IMR-90 (cell line): Measurements from ENCODE around the gene TRMT10B. TPM values are rescaled to one million over a fixed set of nuclear protein-coding genes. Genes with fewer than 3 reads are reported as not detected.
A peak's percentile ranks its signal among the peaks of the same experiment; 100 is the strongest.

Experiments
- ATAC-seq: fragments of 200-7000 bp; cut with Tn5 transposase; 2 replicates; pipeline ENCODE4 v1.9.1; 2020; ENCODE audit warnings: low read depth, mild to moderate bottlenecking, moderate library complexity
- BruUV-seq: library from RNA; stranded (reverse); fragments of 400-500 nt; replicated peaks from 2 replicates; lab custom pipeline; 2021; lab: Mats Ljungman, UMichigan
- CTCF ChIA-PET: fragments of 300-600 bp; formaldehyde crosslinking; extraction: SDS; loops from one replicate; lab custom pipeline; 2021; ENCODE audit warnings: antibody characterized with exemption; lab: Yijun Ruan, JAX
- POLR2A ChIA-PET: fragments of 300-600 bp; sonication (Branson Sonifier 250); formaldehyde crosslinking; loops from one replicate; lab custom pipeline; 2022; ENCODE audit warnings: antibody characterized with exemption; ENCODE audit not compliant: unreplicated experiment; lab: Charles Lee
- DNase-seq: peaks from one replicate; pipeline ENCODE4 v3.0.0; 2013
- H2AFZ ChIP-seq: replicated peaks from 2 replicates; pipeline ENCODE3; 2013; ENCODE audit warnings: low read length, mild to moderate bottlenecking; ENCODE audit not compliant: poor library complexity
- H2AK5ac ChIP-seq: 2 replicates; pipeline ENCODE4 v1.6.1; 2013; ENCODE audit warnings: low read depth, low read length, inconsistent platforms
- H2AK9ac ChIP-seq: replicated peaks from 2 replicates; pipeline ENCODE3; 2013; ENCODE audit warnings: mild to moderate bottlenecking, low read depth, low read length, moderate library complexity; ENCODE audit not compliant: poor library complexity
- H2BK120ac ChIP-seq: 2 replicates; pipeline ENCODE4 v1.6.1; 2013; ENCODE audit warnings: low read depth, low read length, inconsistent platforms
- H2BK15ac ChIP-seq: 3 replicates; pipeline ENCODE4 v1.6.1; 2013; ENCODE audit warnings: low read depth, low read length, inconsistent platforms
- H2BK20ac ChIP-seq: 2 replicates; pipeline ENCODE4 v1.6.1; 2013; ENCODE audit warnings: low read depth, mild to moderate bottlenecking, inconsistent platforms, low read length, moderate library complexity
- H2BK5ac ChIP-seq: 2 replicates; pipeline ENCODE4 v1.6.1; 2013; ENCODE audit warnings: mild to moderate bottlenecking, low read depth, low read length, inconsistent platforms; ENCODE audit not compliant: poor library complexity, severe bottlenecking
- H3K14ac ChIP-seq: replicated peaks from 2 replicates; pipeline ENCODE4 v1.6.1; 2013; ENCODE audit warnings: low read depth, low read length, inconsistent platforms
- H3K18ac ChIP-seq: 2 replicates; pipeline ENCODE4 v1.6.1; 2013; ENCODE audit warnings: low read depth, low read length, control low read depth
- H3K23ac ChIP-seq: 2 replicates; pipeline ENCODE4 v1.6.1; 2013; ENCODE audit warnings: low read depth, low read length, inconsistent platforms
- H3K27ac ChIP-seq: 2 replicates; pipeline ENCODE4 v1.5.1; 2013; ENCODE audit warnings: mild to moderate bottlenecking, control low read depth, low read length; ENCODE audit not compliant: insufficient read depth
- H3K27me3 ChIP-seq: 2 replicates; pipeline ENCODE4 v1.6.1; 2013; ENCODE audit warnings: low read length; ENCODE audit not compliant: control insufficient read depth, insufficient read depth
- H3K36me3 ChIP-seq: 2 replicates; pipeline ENCODE4 v1.6.1; 2013; ENCODE audit warnings: low read length, mixed read lengths; ENCODE audit not compliant: control insufficient read depth, insufficient read depth
- H3K4ac ChIP-seq: 2 replicates; pipeline ENCODE4 v1.6.1; 2013; ENCODE audit warnings: low read depth, low read length, inconsistent platforms
- H3K4me1 ChIP-seq: 2 replicates; pipeline ENCODE4 v1.6.1; 2013; ENCODE audit warnings: low read length, mixed read lengths; ENCODE audit not compliant: control insufficient read depth, insufficient read depth
- H3K4me2 ChIP-seq: 2 replicates; pipeline ENCODE4 v1.6.1; 2013; ENCODE audit warnings: low read depth, mild to moderate bottlenecking, control low read depth, low read length, moderate library complexity
- H3K4me3 ChIP-seq: 2 replicates; pipeline ENCODE4 v1.5.1; 2013; ENCODE audit warnings: low read depth, mild to moderate bottlenecking, control low read depth, low read length, moderate library complexity; ENCODE audit not compliant: insufficient read depth
- H3K56ac ChIP-seq: 2 replicates; pipeline ENCODE4 v1.6.1; 2013; ENCODE audit warnings: low read length, inconsistent platforms; ENCODE audit not compliant: insufficient read depth; ENCODE audit errors: extremely low read depth
- H3K79me1 ChIP-seq, 2 experiments: 2 replicates each; pipeline ENCODE4 v1.6.1; 2013; ENCODE audit warnings: low read length in 2 of 2, inconsistent platforms in 1 of 2, low read depth in 1 of 2
- H3K9ac ChIP-seq: 2 replicates; pipeline ENCODE4 v1.6.1; 2013; ENCODE audit warnings: low read depth, low read length, control low read depth
- H3K9me1 ChIP-seq: 2 replicates; pipeline ENCODE4 v1.6.1; 2013; ENCODE audit warnings: low read length, inconsistent platforms; ENCODE audit not compliant: insufficient read depth
- H3K9me3 ChIP-seq: 2 replicates; pipeline ENCODE4 v1.6.1; 2013; ENCODE audit warnings: low read length; ENCODE audit not compliant: control insufficient read depth, insufficient read depth
- H4K20me1 ChIP-seq: 2 replicates; pipeline ENCODE4 v1.6.1; 2013; ENCODE audit warnings: low read length, inconsistent platforms; ENCODE audit not compliant: insufficient read depth
- H4K5ac ChIP-seq: 2 replicates; pipeline ENCODE4 v1.6.1; 2013; ENCODE audit warnings: mild to moderate bottlenecking, low read depth, low read length, control low read depth
- H4K8ac ChIP-seq, 2 experiments: 2 replicates each; pipeline ENCODE4 v1.6.1; 2013; ENCODE audit warnings: low read depth in 2 of 2, low read length in 2 of 2, control low read depth in 1 of 2, inconsistent platforms in 1 of 2
- H4K91ac ChIP-seq: 2 replicates; pipeline ENCODE4 v1.6.1; 2013; ENCODE audit warnings: low read depth, low read length, inconsistent platforms; ENCODE audit not compliant: insufficient read depth
- BHLHE40 ChIP-seq: fragments of 150-350 bp; IDR thresholded peaks from 2 replicates; pipeline ENCODE4 v1.6.1; 2016; ENCODE audit warnings: mild to moderate bottlenecking, low read depth, low read length
- CEBPB ChIP-seq: IDR thresholded peaks from 2 replicates; pipeline ENCODE4 v1.6.1; 2012; ENCODE audit warnings: low read depth, low read length, improper control_type of control experiment
- CHD1 ChIP-seq: IDR thresholded peaks from 2 replicates; pipeline ENCODE4 v1.6.1; 2012; ENCODE audit warnings: low read depth, low read length, improper control_type of control experiment
- FOS ChIP-seq: fragments of 150-350 bp; IDR thresholded peaks from 2 replicates; pipeline ENCODE4 v1.6.1; 2016; ENCODE audit warnings: low read depth, low read length
- MAFK ChIP-seq: IDR thresholded peaks from 2 replicates; pipeline ENCODE4 v1.6.1; 2012; ENCODE audit warnings: low read depth, low read length, improper control_type of control experiment
- MAZ ChIP-seq: IDR thresholded peaks from 2 replicates; pipeline ENCODE4 v1.6.1; 2012; ENCODE audit warnings: low read depth, mild to moderate bottlenecking, low read length, improper control_type of control experiment, moderate library complexity, borderline replicate concordance
- MXI1 ChIP-seq: IDR thresholded peaks from 2 replicates; pipeline ENCODE4 v1.6.1; 2012; ENCODE audit warnings: low read depth, mild to moderate bottlenecking, low read length, moderate library complexity, borderline replicate concordance
- NFE2L2 ChIP-seq: fragments of 150-350 bp; IDR thresholded peaks from 2 replicates; pipeline ENCODE4 v1.6.1; 2016; ENCODE audit warnings: low read depth, mild to moderate bottlenecking, low read length
- POLR2A ChIP-seq: IDR thresholded peaks from 2 replicates; pipeline ENCODE4 v1.6.1; 2012; ENCODE audit warnings: mild to moderate bottlenecking, low read depth, low read length
- RAD21 ChIP-seq: IDR thresholded peaks from 2 replicates; pipeline ENCODE4 v1.6.1; 2012; ENCODE audit warnings: low read length, improper control_type of control experiment
- RCOR1 ChIP-seq: IDR thresholded peaks from 2 replicates; pipeline ENCODE4 v1.6.1; 2012; ENCODE audit warnings: mild to moderate bottlenecking, low read length, improper control_type of control experiment; ENCODE audit not compliant: insufficient replicate concordance
- RFX5 ChIP-seq: IDR thresholded peaks from 2 replicates; pipeline ENCODE4 v1.8.0; 2012; ENCODE audit warnings: low read depth, mild to moderate bottlenecking, low read length, moderate library complexity
- SMC3 ChIP-seq: fragments of 150-350 bp; IDR thresholded peaks from 2 replicates; pipeline ENCODE4 v1.6.1; 2016; ENCODE audit warnings: low read depth, mild to moderate bottlenecking, antibody characterized with exemption, low read length, moderate library complexity
- WGBS, 2 experiments: methylation state at CpG; one replicate each; pipeline versions ENCODE4 v1.1.5 to v1.1.7; 2013; ENCODE audit warnings: missing lambda C conversion rate in 2 of 2; ENCODE audit not compliant: insufficient read length in 1 of 2; ENCODE audit errors: extremely low coverage in 2 of 2; 5-methylcytosine and 5-hydroxymethylcytosine counted together
- dilution Hi-C: fragments of 300-500 bp; cut with HindIII; formaldehyde crosslinking; loops from one replicate; pipeline ENCODE4 v1.14.3; 2018; ENCODE audit warnings: low sequenced_read_pairs; ENCODE audit not compliant: unreplicated experiment
- in situ Hi-C: fragments of 300-500 bp; cut with MboI; formaldehyde crosslinking; loops from 3 replicates; pipeline ENCODE4 v1.14.3; 2019; ENCODE audit warnings: low sequenced_read_pairs, inconsistent platforms, mixed read lengths
- intact Hi-C: fragments of 100-400 bp; cut with micrococcal nuclease; formaldehyde crosslinking; loops from 2 replicates; pipeline ENCODE4 v1.10.0; 2022
- polyA plus RNA-seq, 3 experiments: library from polyadenylated mRNA; depleted of rRNA; stranded (reverse); fragments of >200 nt; gene quantifications; 2 replicates each; pipeline ENCODE4 v1.2.3, GENCODE V29; 2012; ENCODE audit warnings: low replicate concordance in 1 of 3
- total RNA-seq: library from RNA; depleted of rRNA; stranded (reverse); fragments of >200 nt; gene quantifications from 2 replicates; pipeline ENCODE4 v1.2.3, GENCODE V29; 2012
- TF ChIP-seq, protein P1 (sequence below): fragments of 150-350 bp; IDR thresholded peaks from 2 replicates; pipeline ENCODE4 v1.6.1; 2017; ENCODE audit warnings: mild to moderate bottlenecking, antibody characterized with exemption, low read length, low read depth

TRMT10B gene
- total and polyA plus RNA-seq, 2 of the 4 experiments (the other 2 are of a cell fraction), result 2.3 to 4.5 TPM

DNA sequence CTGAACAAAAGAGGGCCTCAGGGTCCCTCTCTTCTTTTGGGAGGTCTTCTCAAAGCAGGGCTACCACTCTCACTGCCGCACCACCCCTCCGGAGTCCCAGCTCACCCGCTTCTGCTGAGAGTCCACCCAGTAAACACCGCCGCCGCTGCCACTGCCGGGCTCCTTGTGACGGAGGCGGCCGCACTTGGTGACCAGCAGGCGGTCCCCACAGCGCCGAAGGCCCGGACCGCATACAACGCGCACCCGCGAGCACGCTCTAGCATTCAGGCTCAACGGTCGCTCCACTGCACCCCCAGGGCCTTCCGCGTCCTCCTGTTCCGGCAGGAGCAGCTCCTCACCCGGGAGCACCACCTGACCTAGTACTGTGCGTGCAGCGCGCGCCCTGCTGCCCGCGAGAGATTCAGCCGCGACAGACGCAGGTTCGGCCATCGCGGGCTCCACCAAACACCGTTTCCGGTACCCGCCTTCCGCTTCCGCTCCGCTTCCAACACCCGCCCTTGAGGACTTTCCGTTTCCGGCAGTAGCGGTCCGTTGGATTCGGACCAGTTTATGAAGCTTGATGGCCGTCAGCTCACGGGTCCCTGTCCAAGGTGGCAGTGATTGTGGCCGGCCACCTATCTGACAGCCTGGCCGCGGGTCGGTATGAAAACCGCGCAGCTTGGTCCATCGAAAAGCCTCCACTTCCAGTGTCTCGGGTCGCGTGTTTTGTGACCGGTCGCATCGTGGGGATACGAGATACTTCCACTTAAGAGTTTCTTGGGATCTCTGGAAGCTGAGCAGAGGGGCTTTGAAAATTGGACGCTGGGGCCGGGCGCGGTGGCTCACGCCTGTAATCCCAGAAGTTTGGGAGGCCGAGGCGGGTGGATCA lies 31.2 kb downstream of the TRMT10B start, which contains the start of gene EXOSC3 (continued):
- no peak for TF ChIP-seq RFX5
- TF ChIP-seq, protein P1, sequence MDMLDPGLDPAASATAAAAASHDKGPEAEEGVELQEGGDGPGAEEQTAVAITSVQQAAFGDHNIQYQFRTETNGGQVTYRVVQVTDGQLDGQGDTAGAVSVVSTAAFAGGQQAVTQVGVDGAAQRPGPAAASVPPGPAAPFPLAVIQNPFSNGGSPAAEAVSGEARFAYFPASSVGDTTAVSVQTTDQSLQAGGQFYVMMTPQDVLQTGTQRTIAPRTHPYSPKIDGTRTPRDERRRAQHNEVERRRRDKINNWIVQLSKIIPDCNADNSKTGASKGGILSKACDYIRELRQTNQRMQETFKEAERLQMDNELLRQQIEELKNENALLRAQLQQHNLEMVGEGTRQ, result peak; percentile 63

DNA sequence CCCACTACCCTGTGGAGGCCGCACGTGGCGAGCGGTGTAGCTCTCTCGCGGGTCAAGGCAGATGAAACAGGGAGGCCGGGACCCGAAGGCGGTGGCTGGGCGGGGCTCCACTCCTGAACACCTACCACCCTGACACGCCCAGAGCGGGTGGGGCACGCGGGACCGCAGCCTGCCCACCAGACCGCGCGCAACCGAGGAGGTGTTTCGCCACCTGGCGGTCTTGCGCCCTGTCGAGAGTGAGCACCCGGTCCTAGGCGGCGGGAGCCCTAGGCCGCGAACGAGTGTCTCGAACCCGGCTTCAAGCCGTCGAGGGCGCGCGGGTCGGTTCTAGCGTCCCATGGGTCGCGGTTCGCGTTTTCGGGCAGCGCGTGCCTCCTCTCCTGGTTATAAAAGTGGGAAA lies 33.5 kb downstream of the TRMT10B start:
- TF ChIP-seq RFX5 (no peak), FOS (no peak), CHD1 (no peak), NFE2L2 (no peak), CEBPB (no peak), RAD21 (no peak), MXI1 (no peak), SMC3 (no peak), MAFK (no peak), RCOR1 (no peak), MAZ (no peak), POLR2A (no peak), BHLHE40 (no peak)
- TF ChIP-seq, protein P1, result no peak

More for the DNA sequence above, 33.5 kb downstream of the TRMT10B start:
- Histone ChIP-seq H4K8ac (no peak overlapping the region), H3K9me3 (no peaks in the 10 kb centered on the region), H2AFZ (peak overlapping the region; percentile 39), H4K91ac (no peak overlapping the region), H3K23ac (no peak overlapping the region), H3K4ac (no peak overlapping the region), H3K9ac (no peak overlapping the region), H4K5ac (no peak overlapping the region), H3K4me3 (no peak overlapping the region), H3K56ac (no peak overlapping the region), H3K36me3 (peaks cover 9% of the 10 kb centered on the region), H3K9me1 (peaks cover 6% of the 10 kb centered on the region; the same call in 1 of the 2 replicates), H3K79me1 (peaks cover 20 to 34% of the 10 kb centered on the region in 2 experiments), H2BK5ac (no peak overlapping the region), H2AK5ac (no peak overlapping the region), H3K18ac (no peak overlapping the region), H2AK9ac (no peak overlapping the region), H3K27ac (no peak overlapping the region), H3K27me3 (no peaks in the 10 kb centered on the region), H2BK15ac (no peak overlapping the region), H4K20me1 (peaks cover 14% of the 10 kb centered on the region; the same call in 1 of the 2 replicates), H3K4me1 (peaks cover 3% of the 10 kb centered on the region; the same call in 1 of the 2 replicates), H2BK120ac (no peak overlapping the region), H3K14ac (no peak overlapping the region), H3K4me2 (no peak overlapping the region), H2BK20ac (no peak overlapping the region)
- ATAC-seq (no peak), DNase-seq (no peak)
- WGBS, 2 experiments, result 44% methylated on average over 27 of the region's 45 CpGs; no CpG with 5 or more reads in 1 of the 2 experiments
- POLR2A ChIA-PET, result no interaction called here
- intact Hi-C loops (no loop called here), in situ Hi-C loops (no loop called here), dilution Hi-C loops (no loop called here)
- no TSS peak for BruUV-seq
- CTCF ChIA-PET, result no interaction called here
